Central memory CD4-positive, alpha-beta T cell (primary cell): Measurements from ENCODE around the gene CLCN4.

Experiments used
- DNase-seq: peaks from one replicate; pipeline ENCODE4 v3.0.0; 2022

The CLCN4 gene

DNA sequence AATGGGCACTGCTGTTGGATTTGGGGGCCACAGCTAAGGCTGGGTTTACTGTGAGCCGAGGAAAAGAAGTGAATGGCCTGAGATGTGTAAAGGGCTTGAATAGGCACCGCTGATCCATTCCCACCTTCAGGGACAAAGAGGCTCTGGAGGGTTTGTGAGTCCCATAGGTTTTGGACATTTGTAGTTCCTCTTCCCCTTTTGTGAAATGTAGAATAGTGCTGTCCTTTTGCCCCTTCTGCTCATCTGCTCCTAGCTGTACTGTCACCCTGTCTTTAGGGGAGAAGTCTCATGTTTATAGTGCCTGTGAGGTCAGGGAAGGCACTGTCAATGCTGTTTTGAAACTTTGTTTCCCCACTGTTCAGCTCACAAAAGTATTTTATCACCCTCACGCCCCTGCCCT, 26.4 kb upstream of the CLCN4 start:
- DNase-seq = no peak

DNA sequence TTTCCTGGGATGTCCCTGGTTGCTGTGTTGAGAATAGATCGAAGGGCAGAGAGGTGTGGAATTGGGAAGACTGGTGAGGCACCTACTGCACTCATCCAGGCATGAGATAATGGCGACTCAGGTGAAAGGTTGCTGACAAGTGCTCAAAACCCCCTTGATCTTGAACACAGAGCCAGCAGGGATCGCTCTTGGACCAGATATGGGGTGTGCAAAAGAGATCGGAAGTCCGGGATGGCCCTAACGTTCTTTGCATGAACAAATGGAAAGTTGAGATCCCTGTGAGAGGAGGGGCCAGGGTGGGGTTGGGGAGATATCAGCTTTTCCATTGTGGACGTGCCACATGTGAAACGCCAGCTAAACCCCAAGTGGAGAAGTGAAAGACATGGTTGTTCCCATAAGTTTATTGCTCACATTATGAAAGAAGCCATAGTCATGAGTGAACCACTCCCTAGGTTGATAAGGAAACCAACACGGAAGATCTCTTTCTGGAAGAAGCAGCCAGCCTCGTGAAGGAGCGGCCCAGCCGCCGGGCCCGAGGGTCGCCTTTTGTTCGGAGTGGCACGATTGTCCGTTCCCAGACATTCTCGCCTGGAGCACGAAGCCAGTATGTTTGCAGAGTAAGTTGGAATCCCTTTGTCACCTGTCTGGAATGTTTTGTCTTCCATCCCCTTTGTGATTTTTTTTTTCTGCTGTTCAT, 22.6 kb upstream of the CLCN4 start:
- no peak for DNase-seq

DNA sequence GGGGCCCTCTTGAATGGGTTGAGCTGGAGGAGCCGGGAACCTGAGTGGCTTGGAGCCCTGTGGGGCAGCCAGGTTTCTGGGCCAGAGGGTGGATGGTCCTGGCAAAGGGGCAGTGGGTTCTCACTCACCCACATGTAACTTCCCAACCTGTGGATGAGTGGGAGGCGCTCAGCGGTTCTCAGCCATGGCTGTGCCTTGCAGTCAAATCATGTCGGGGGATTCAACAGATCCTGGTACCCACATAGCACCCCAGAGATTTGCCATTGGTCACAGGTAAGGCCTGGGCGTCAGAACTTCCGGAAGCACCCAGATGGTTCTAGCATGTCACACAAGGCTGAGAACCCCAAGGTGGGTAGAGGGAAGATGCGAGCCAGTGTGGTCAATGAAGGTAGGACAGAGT, 21.9 kb upstream of the CLCN4 start:
- DNase-seq = no peak

DNA sequence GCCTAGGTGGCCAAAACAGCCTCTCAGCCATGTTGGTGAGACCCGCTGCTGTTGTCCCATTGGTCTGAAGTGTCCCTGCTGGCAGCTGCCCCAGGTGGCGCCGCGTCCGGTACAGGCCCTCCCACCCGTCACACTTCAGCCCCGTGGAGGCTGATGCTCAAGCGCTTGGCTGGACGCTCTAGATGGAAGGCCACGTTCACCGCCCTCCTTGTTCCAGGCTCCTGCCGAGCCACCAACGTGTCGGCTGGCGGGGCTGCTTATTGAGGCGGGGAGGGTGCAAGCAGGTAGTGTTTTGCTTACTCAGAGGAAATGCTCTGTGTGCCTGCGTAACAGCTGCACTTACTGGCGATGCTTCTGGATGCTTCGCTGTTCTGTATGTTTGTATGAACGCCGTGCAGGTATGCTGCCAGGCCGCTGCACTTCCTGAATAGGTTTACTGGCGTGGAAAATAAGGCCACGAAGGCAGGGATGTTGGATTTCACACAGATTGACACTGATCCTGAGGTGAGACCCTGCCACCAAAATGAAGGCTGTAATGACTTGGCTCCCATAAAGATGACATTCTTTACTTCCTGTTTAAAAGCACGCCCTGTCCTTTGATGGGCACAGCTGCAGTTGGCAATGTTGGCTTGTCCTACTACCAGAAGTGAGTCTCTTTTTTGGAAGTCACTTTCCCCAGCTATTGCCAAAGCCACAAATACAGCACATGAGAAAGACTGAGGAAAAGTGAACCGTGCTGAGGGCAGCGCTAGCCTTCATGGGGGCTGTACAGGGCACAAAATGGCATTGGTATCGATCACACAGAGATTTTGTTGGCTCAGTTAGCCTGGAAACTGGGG, 21.0 kb upstream of the CLCN4 start:
- no peak for DNase-seq

DNA sequence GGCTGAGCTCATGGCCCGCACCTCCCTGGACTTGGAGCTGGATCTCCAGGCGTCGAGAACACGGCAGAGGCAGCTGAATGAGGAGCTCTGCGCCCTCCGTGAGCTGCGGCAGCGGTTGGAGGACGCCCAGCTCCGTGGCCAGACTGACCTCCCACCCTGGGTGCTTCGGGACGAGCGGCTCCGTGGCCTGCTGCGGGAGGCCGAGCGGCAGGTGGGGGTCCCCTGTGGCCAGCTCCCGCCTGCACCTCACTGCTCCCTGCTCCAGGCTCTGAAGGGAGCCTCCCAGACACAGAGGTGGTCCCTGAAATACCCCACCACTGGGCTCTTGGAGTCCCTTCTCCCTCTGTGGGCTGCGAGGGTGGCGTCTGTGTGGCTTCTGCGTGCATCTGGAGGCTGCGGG, 18.0 kb upstream of the CLCN4 start:
- DNase-seq = no peak

DNA sequence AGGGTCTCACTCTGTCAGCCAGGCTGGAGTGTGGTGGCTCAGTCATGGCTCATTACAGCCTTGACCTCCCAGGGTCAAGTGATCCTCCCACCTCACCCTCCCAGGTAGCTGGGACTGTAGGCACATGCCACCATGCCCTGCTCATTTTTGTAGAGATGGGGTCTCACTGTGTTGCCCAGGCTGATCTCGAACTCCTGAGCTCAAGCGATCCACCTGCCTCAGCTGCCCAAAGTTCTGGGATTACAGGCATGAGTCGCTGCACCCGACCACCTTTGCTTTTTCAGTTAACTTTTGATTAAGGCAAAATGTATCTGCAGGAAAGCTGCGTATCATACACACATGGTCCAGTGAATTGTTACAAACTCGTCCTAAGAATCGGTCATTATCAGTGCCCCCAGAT, 16.5 kb upstream of the CLCN4 start:
- DNase-seq = no peak

DNA sequence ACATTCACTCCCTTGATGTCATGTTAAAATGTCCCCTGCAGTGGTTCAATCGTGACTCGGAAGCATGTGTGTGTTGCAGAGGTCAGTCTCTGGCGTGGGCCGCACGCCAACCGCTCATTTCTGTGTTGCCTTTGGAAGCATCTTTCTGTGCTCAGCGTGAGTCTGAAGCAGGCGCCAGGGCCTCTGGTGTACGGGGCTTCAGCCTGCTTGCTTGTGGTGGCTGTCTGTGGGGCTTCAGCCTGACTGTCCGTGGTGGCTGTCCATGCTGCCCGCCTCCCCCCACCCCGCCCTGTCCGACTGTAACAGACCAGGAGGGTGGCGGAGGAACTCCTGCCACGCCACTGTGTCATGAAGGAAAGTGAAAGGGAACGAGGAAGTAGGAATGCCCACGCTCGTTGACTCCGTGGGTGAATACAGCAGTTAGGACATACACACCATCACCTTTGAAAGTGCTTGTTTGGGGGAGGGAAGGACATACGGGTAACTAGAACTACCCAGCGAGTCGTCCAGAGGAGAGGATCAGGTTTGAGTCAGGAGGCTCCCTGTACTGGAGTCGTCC, 14.7 kb upstream of the CLCN4 start:
- no peak for DNase-seq

DNA sequence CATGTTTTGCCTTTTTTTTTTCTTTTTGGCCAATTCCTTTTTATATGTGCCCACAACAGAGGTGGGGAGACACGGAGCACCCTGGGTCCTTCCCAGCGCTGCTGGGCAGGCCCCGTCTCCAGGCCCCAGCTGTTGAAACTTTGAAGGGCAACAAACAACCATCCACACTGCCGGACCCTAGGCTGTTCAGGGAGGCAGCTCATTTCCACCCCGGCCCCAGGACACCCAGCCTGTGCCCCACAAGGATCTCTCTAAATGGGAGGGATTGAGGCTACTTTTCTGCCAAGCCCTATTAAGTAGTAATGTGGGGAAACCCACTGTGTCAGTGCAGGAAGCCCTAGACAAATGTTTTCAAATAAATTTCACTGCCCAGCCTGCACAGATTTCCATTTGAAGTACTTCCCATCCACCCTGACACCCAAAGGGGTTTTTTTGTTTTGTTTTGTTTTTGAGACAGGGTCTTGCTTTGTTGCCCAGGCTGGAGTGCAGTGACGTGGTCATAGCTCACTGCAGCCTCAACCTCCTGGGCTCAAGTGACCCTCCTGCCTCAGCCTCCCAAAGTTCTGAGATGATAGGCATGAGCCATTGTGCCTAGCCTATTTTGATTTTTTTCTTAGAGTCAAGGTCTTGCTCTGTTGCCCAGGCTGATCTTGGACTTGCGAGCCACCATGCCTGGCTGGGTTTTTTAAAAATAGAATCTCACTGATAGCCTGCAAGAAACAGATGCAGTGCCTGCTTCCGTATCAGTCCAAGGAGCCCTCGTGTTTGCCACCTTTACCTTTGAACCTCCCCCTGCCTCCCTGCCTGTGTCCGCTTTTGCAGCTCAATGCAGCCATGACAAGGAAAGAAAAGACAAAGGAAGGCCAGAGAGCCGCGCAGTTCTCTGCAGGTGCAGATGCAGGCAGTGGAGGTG, 13.4 kb upstream of the CLCN4 start:
- DNase-seq = no peak

DNA sequence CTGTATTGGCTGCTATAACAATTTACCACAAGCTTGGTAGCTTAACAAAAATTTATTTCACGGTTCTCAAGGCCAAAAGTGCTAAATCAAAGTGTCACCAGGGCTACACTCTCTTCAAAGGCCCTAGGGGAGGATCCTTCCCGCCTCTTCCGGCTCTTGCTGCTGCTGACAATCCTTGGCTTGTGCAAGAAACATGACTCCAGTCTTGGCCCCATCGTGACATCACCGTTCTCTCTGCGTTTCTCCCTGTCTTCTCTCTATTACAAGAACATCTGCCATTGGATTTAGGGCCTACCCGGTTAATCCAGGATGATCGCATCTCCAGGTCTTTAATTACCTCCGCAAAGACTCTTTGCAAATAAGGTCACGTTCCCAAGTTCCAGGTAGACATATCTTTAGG, 10.4 kb upstream of the CLCN4 start:
- DNase-seq = no peak

DNA sequence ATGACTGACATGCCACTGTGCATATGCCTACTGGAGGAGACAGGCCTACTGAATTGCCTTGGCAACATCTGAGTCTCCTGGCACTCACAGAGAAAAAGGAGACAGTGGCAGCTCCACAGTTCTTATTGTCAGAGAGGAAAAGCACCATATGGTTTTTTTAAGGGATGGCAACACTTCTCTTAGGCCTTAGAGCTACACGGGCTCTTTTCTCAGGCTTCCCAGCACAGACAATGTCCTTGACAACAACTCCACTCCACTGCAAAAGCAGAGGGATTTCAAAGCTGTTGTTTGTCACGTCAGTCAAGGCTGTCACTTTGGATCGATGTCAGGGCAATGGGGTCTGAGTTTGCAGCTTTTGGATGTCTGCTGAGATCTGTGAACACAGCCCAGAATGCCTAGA, 4.7 kb upstream of the CLCN4 start:
- DNase-seq = no peak

DNA sequence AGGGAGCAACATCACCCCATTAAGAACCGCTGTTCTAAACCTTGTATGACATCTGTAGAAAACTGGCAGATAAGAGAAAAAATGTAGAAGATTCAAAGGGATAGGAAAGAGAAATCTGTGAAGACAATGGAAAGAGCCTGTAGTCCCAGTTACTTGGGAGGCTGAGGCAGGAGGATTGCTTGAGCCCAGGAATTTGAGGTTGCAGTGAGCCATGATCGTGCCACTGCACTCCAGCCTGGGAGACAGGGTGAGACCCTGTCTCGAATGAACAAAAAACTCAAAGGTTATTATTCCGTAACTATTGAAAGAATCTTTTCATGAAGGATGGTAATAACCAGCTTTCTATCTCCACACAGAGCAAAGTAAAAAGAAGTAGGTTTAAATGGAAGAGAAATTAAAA, 1.6 kb upstream of the CLCN4 start:
- DNase-seq = no peak

DNA sequence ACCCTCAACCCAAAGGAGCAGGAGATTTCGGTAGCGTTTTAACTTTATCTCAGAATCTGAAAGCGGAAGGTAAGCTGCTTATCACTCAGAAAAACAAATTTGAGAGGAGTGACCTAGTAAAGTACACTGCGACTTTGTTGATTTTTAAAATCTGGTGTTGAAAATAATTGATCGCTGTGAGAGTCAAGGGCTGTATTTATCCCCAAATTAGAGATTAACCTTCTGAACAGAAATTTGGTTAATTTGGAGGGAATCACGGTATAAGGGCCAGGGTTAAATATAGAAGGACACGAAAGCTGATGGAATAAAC, 212 bp downstream of the CLCN4 start:
- DNase-seq = no peak

DNA sequence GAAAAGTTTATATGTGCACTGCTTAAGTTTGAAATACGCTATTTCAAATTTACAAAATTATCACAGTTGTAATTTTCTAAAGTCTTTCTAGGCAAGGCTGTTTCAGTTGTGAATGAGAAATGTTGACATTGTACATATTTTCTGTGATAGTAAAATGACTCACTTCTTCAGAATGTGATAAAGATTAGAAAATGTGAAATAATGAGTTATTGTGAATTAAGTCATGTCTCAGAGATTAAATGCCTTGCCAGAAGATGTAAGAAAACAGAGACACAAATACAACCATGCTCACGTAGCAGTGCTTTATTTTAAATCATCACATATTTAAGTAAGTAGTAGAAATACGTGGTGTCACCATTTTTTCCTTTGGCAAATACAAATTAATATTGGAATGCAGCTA, 768 bp downstream of the CLCN4 start:
- DNase-seq = no peak

DNA sequence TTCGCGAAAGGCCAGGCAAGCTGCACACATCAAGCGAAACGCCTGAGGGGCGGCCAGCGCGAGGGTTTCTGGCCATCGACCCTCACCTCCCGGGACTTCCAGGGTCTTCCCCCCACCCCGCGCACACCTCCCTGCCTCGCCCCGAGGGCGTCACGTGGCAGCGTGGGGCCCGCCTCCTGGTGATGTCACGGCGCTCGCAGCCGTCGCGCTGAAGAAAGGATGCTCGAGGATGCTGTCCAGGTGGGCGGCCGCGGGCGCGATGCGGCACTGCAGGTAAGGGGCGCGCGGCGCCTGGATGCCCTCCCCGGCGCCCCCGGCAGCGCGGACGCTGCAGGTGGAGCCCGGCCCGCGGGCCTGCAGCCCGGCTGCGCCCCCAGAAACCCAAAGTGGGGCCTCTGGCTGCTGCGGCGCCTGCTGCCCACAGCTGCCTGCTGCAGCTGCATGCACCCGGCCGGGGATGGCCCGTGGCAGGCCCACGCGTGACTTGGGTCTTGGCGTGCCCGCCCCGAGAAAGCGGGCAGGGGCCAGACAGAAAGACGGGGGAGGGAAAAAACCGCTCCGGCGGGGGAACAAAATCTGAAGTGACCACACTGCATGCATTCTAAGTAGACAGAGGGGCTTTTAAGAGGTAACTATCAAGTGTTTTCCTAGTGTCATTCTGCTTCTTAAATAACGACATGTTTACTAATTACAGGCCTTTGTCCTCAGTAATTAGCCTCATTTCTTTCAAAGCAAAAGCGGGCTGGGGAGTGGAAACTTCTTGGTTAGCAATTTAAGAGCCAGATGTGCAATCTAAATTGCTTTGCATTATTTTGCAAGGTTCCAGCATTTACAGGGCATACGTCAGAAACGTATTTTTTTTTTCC, 1.7 kb downstream of the CLCN4 start:
- DNase-seq = no peak

DNA sequence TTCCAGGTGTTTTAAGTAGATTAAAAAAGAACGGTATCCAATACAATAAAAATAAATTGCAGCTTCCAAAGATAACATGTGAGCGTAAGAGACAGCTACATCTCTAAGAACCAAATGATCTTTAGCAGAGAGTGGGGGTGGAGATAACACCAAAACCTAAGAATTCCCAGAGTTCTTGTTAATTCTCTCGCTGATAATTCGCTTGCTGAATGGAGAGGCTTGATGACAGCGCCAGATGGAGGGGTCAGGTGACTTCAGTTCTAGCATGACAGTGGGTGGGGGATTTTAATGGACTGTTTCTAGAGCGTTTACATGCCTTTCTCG, 2.3 kb downstream of the CLCN4 start:
- DNase-seq = no peak

DNA sequence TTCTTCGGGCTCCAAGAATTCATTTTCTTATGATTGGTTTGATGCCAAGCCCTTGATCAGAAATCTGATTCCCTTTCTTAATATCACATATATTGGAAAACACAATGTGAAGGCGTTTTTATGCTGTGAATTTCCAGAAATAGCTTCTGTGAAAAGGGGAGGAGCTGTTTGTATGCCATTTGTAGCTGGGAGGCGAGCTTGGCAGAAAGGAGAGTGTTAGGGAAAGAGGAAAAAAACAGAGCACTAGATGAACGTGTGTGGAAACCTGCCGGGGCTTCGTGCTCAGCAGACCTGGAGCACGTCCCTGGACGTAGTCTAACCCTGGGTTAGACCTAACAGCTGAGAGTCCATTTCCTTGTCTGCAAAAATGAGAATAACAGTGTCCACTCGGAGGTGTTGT, 3.4 kb downstream of the CLCN4 start:
- DNase-seq = no peak

DNA sequence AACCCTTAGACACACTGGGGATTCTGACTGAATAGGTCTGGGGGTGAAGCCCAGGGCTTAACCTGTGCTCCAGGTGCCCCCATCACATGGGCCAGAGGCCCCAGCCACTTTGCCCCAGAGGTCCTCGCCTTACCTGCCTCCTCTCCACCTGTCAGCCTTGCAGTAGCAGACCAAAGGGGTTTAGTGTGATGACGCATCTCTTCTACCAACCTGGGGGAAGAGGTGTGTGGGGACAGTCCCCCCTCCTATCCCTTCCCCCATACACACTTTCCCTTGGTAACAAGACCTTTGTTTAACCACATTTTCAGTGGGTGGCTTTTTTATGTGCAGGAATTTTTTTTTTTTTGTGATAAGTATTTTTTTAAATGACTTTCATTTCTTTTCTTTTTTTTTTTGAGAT, 6.3 kb downstream of the CLCN4 start:
- DNase-seq = no peak

DNA sequence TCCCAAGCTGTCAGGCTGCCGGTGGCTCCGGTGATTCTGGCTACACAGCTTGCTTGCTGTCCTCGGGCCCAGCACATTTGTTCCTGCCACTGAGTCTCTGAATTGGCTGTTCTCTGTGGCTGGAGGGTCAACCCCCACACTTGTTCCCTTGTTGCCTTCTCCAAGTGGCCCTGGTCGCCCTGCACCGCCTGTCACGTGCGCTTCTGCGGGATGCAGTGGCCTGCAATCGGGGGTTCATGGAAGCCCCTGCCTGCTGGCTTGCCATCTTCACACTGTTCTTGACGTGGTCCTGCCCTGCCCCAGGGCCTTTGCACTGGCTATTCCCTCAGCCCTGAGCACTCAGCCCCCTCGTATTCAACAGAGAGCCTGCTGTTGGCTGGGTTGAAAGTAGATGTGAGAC, 8.1 kb downstream of the CLCN4 start:
- no peak for DNase-seq

DNA sequence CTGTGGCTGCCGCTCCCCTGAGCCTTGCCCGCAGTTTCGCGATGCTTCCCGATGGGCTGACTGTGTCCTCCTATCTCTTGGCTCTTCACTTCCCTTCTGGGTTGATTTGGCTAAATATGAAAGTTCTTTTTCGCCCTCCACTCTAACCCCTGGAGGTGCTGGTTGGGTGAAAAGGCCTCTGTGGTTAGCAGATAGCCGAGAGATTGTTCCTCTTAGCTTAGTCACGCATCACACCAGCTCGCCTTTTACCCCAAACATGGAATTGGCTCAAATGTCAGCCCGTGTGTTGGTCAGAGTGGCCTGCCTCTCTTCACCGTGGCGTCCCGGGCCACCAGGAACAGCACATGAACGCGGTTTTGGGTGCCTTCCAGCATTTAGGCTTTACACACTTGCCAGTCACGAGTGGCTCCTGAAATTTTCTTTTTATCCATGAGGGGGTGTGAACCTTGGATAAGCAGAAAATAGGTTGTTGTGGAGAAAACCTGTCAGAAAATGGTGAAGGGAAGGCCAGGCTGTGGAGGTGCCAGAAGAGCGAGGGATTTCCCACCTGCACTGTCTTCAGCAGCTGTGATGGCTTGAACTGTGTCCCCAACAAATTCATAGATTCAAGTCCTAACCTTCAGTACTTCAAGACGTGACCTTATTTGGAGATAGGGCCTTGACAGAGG, 8.9 kb downstream of the CLCN4 start:
- no peak for DNase-seq

DNA sequence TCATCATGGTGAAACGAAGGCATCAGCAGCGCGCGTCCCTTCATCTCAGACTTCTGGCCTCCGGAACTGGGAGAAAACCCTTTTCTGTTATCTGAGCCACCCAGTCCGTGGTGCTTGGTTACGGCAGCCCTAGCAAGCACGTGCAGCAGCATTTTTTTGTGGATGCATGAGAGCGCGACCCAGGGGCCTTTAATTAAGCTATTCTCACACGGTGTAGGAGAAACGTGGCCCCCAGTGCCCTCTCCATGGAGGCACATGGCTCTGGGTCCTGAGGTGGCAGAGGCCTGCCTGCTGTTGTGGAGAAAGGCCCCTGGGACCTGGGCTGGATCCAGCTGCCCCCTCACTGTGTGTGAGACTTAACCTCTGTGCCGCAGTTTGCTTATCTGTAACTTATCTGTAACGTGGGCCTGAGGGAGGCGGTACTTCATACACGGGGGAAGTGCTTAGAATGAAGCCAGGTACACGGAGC, 9.5 kb downstream of the CLCN4 start:
- no peak for DNase-seq

DNA sequence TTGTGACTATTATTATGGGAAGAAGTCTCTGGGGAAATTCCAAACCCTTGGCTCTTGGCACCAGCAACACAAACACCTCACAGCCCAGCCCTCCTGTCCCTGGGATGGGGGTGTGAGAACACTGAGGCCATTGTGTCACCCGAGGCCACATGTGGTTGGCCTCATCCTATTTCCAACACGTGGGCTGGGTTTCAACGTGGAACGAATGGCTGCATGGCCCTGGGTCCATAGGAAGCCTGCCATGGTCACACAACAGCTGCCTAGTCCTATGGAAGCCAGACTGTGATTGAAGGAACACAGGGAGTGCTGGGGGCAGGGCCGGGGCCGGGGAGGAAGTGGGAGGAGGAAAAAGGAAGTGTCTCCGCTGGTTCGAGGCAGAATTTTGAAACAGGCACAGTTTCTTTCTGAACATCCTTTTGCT, 10.0 kb downstream of the CLCN4 start:
- DNase-seq = no peak

DNA sequence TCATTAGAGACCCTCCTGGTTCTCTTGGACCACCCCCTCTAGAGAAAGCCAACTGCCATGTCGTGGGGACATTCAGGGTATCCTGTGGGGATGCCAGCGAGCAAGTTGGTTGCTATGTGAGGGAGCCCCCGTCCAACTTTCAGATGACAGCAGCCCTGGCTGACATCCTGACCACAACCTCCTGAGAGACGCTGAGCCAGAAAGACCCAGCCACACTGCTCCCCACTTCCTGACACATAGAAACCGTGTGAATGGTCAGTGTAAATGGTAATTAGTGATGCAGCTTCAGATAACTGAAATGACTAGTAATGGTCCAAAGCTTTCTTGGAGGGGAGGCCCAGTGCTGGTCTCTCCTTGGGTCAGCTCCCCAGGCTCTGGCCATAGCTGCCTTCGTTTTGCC, 10.8 kb downstream of the CLCN4 start:
- no peak for DNase-seq
